Neural cell (in vitro differentiated cells): ENCODE results near the gene SLC23A3.

ENCODE experiments used
- EZH2 ChIP-seq: fragments of 200-600, 300-800 bp; shearing (Covaris generic), sonication (generic); IDR thresholded peaks from 2 replicates; pipeline ENCODE4 v1.6.1; 2014; ENCODE audit warnings: antibody characterized with exemption, low read length, borderline replicate concordance, mild to moderate bottlenecking; ENCODE audit not compliant: insufficient read depth, poor library complexity, severe bottlenecking
- POLR2AphosphoS5 ChIP-seq: IDR thresholded peaks from 2 replicates; pipeline ENCODE4 v1.6.1; 2012
- TF ChIP-seq, protein P1 (sequence below): IDR thresholded peaks from 2 replicates; pipeline ENCODE4 v1.6.1; 2012; ENCODE audit warnings: borderline replicate concordance
- TF ChIP-seq, protein P2 (sequence below): fragments of 450-650 bp; IDR thresholded peaks from 2 replicates; pipeline ENCODE4 v1.5.1; 2014; ENCODE audit warnings: antibody characterized with exemption, mild to moderate bottlenecking, moderate library complexity; ENCODE audit not compliant: poor library complexity, severe bottlenecking

DNA sequence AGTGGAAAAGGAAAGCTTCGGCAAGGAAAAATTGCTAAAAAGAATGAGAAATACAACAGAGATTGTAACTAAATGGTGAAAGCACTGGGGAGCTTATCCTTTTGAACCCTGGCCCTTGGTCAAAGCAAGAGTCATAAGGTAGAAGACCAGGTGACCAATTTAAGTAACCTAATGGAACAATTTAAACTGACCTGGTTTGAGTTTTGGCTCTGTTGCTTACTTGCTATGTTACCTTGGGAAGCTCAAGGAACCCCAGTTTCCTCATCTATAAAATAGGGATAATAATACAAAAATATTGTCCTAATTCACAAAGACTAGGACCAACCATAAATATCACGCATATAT is 57.8 kb downstream of the SLC23A3 start:
- TF ChIP-seq, protein P1, sequence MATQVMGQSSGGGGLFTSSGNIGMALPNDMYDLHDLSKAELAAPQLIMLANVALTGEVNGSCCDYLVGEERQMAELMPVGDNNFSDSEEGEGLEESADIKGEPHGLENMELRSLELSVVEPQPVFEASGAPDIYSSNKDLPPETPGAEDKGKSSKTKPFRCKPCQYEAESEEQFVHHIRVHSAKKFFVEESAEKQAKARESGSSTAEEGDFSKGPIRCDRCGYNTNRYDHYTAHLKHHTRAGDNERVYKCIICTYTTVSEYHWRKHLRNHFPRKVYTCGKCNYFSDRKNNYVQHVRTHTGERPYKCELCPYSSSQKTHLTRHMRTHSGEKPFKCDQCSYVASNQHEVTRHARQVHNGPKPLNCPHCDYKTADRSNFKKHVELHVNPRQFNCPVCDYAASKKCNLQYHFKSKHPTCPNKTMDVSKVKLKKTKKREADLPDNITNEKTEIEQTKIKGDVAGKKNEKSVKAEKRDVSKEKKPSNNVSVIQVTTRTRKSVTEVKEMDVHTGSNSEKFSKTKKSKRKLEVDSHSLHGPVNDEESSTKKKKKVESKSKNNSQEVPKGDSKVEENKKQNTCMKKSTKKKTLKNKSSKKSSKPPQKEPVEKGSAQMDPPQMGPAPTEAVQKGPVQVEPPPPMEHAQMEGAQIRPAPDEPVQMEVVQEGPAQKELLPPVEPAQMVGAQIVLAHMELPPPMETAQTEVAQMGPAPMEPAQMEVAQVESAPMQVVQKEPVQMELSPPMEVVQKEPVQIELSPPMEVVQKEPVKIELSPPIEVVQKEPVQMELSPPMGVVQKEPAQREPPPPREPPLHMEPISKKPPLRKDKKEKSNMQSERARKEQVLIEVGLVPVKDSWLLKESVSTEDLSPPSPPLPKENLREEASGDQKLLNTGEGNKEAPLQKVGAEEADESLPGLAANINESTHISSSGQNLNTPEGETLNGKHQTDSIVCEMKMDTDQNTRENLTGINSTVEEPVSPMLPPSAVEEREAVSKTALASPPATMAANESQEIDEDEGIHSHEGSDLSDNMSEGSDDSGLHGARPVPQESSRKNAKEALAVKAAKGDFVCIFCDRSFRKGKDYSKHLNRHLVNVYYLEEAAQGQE = no peak
- TF ChIP-seq, protein P2, sequence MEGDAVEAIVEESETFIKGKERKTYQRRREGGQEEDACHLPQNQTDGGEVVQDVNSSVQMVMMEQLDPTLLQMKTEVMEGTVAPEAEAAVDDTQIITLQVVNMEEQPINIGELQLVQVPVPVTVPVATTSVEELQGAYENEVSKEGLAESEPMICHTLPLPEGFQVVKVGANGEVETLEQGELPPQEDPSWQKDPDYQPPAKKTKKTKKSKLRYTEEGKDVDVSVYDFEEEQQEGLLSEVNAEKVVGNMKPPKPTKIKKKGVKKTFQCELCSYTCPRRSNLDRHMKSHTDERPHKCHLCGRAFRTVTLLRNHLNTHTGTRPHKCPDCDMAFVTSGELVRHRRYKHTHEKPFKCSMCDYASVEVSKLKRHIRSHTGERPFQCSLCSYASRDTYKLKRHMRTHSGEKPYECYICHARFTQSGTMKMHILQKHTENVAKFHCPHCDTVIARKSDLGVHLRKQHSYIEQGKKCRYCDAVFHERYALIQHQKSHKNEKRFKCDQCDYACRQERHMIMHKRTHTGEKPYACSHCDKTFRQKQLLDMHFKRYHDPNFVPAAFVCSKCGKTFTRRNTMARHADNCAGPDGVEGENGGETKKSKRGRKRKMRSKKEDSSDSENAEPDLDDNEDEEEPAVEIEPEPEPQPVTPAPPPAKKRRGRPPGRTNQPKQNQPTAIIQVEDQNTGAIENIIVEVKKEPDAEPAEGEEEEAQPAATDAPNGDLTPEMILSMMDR = no peak
- TF ChIP-seq EZH2 = no peak
- TF ChIP-seq POLR2AphosphoS5 = no peak
